ENCODE results near the gene SZT2. TPM values are rescaled to one million over a fixed set of nuclear protein-coding genes. Genes with fewer than 3 reads are reported as not detected.

Gene SZT2
- total RNA-seq, 1 experiment from 2014 or later, result 28.4 TPM

GRCh38 chr1:43432907-43433306 lies 43.2 kb downstream of the SZT2 start:
- POLR2A ChIA-PET, result no interaction called here
- no peak overlapping the region for H3K27ac Mint-ChIP-seq
- H3K4me1 Mint-ChIP-seq, result peaks cover 3% of the 10 kb centered on the region
- no peaks in the 10 kb centered on the region for H3K9me3 Mint-ChIP-seq
- no peak for ATAC-seq
- peaks cover 41% of the 10 kb centered on the region for H3K36me3 Mint-ChIP-seq
- no peaks in the 10 kb centered on the region for H3K27me3 Mint-ChIP-seq (ENCODE audit: low read depth)
- no peak overlapping the region for H3K4me3 Mint-ChIP-seq
- DNase-seq (ENCODE audit: low spot score), result no peak
- CTCF ChIA-PET, result interaction anchor here (0.9 kb wide), 1 partner anchor 18 kb away, joined by 3 read pairs; no protein-coding TSS in a partner anchor
- no peak for TF ChIP-seq ZSCAN18 (CRISPR knock-in tag; IDR thresholded peaks at IDR 0.05)
- TF ChIP-seq TP53 (CRISPR knock-in tag; IDR thresholded peaks at IDR 0.05), result no peak
- no peak for TF ChIP-seq STAT6 (CRISPR knock-in tag; conservative IDR thresholded peaks at IDR 0.05; ENCODE audit: low read depth)
- TF ChIP-seq, protein P1, sequence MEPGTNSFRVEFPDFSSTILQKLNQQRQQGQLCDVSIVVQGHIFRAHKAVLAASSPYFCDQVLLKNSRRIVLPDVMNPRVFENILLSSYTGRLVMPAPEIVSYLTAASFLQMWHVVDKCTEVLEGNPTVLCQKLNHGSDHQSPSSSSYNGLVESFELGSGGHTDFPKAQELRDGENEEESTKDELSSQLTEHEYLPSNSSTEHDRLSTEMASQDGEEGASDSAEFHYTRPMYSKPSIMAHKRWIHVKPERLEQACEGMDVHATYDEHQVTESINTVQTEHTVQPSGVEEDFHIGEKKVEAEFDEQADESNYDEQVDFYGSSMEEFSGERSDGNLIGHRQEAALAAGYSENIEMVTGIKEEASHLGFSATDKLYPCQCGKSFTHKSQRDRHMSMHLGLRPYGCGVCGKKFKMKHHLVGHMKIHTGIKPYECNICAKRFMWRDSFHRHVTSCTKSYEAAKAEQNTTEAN (CRISPR knock-in tag; IDR thresholded peaks at IDR 0.05), result no peak
- no peak for TF ChIP-seq ZNF281 (CRISPR knock-in tag; IDR thresholded peaks at IDR 0.05)
- no peak for TF ChIP-seq ZNF423 (CRISPR knock-in tag; IDR thresholded peaks at IDR 0.05)
- TF ChIP-seq, protein P2, sequence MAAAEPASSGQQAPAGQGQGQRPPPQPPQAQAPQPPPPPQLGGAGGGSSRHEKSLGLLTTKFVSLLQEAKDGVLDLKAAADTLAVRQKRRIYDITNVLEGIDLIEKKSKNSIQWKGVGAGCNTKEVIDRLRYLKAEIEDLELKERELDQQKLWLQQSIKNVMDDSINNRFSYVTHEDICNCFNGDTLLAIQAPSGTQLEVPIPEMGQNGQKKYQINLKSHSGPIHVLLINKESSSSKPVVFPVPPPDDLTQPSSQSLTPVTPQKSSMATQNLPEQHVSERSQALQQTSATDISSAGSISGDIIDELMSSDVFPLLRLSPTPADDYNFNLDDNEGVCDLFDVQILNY (CRISPR knock-in tag; IDR thresholded peaks at IDR 0.05), result no peak
- TF ChIP-seq MLX (CRISPR knock-in tag; IDR thresholded peaks at IDR 0.05), result no peak
- no peak for TF ChIP-seq TEAD1 (CRISPR knock-in tag; IDR thresholded peaks at IDR 0.05)
- TF ChIP-seq PRRX2 (CRISPR knock-in tag; IDR thresholded peaks at IDR 0.05), result no peak
- TF ChIP-seq, protein P3, sequence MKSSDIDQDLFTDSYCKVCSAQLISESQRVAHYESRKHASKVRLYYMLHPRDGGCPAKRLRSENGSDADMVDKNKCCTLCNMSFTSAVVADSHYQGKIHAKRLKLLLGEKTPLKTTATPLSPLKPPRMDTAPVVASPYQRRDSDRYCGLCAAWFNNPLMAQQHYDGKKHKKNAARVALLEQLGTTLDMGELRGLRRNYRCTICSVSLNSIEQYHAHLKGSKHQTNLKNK (CRISPR knock-in tag; IDR thresholded peaks at IDR 0.05), result no peak
- no peak for TF ChIP-seq NR1H2 (CRISPR knock-in tag; IDR thresholded peaks at IDR 0.05)
- no peak for TF ChIP-seq USF1 (CRISPR knock-in tag; IDR thresholded peaks at IDR 0.05)
- no peak for TF ChIP-seq ZNF425 (CRISPR knock-in tag; conservative IDR thresholded peaks at IDR 0.05)
- TF ChIP-seq ERG (CRISPR knock-in tag; IDR thresholded peaks at IDR 0.05), result no peak
- TF ChIP-seq NFATC4 (CRISPR knock-in tag; IDR thresholded peaks at IDR 0.05), result no peak
- TF ChIP-seq, protein P4, sequence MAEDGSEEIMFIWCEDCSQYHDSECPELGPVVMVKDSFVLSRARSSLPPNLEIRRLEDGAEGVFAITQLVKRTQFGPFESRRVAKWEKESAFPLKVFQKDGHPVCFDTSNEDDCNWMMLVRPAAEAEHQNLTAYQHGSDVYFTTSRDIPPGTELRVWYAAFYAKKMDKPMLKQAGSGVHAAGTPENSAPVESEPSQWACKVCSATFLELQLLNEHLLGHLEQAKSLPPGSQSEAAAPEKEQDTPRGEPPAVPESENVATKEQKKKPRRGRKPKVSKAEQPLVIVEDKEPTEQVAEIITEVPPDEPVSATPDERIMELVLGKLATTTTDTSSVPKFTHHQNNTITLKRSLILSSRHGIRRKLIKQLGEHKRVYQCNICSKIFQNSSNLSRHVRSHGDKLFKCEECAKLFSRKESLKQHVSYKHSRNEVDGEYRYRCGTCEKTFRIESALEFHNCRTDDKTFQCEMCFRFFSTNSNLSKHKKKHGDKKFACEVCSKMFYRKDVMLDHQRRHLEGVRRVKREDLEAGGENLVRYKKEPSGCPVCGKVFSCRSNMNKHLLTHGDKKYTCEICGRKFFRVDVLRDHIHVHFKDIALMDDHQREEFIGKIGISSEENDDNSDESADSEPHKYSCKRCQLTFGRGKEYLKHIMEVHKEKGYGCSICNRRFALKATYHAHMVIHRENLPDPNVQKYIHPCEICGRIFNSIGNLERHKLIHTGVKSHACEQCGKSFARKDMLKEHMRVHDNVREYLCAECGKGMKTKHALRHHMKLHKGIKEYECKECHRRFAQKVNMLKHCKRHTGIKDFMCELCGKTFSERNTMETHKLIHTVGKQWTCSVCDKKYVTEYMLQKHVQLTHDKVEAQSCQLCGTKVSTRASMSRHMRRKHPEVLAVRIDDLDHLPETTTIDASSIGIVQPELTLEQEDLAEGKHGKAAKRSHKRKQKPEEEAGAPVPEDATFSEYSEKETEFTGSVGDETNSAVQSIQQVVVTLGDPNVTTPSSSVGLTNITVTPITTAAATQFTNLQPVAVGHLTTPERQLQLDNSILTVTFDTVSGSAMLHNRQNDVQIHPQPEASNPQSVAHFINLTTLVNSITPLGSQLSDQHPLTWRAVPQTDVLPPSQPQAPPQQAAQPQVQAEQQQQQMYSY (CRISPR knock-in tag; IDR thresholded peaks at IDR 0.05), result no peak
- no peak for TF ChIP-seq GRHL2 (CRISPR knock-in tag; IDR thresholded peaks at IDR 0.05; ENCODE audit: insufficient replicate concordance, severe bottlenecking)

All from WTC11 (cell line).